MM.1S (cell line): ENCODE data around the gene SEMA3E.

ENCODE experiments used
- CTCF ChIP-seq: fragments of 300-600 bp; sonication (generic); IDR thresholded peaks from 2 replicates; pipeline ENCODE4 v1.5.1; 2016; ENCODE audit warnings: antibody characterized with exemption, low read length, mixed read lengths
- EZH2 ChIP-seq: fragments of 300-600 bp; sonication (generic); optimal IDR thresholded peaks from 2 replicates; pipeline ENCODE3; 2017; ENCODE audit warnings: low read depth, mild to moderate bottlenecking, antibody characterized with exemption, low read length, mixed read lengths
- EZH2phosphoT487 ChIP-seq: fragments of 300-600 bp; sonication (generic); IDR thresholded peaks from 2 replicates; pipeline ENCODE4 v1.6.1; 2018; ENCODE audit warnings: antibody characterized with exemption, low read length

DNA sequence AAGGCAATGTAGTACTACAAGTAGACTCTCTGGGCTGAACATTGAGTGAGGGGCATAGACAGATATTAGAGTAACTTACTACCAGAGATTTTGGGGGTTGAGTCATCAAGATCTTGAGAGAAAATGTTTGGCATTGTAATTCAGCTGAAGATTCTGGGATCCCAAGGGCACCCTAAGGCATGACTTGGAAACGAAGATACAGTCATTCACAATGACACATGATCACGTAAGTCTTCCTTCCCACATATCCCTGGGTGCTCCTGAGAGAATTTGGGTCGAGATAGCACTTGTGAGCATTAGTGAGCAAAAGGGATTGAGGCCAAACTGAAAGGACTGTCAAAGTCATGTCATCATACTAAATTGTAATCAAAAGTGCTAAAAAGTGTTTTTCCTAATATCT lies 293.8 kb downstream of the SEMA3E start:
- TF ChIP-seq CTCF (no peak), EZH2 (no peak), EZH2phosphoT487 (no peak)
